ENCODE measurements around the gene PLXND1.
"Not testable (repeated sequence)": the region's sequence is repeated elsewhere in the genome, so short reads cannot be mapped to it uniquely, and the experiment has no call there.

Gene PLXND1

DNA sequence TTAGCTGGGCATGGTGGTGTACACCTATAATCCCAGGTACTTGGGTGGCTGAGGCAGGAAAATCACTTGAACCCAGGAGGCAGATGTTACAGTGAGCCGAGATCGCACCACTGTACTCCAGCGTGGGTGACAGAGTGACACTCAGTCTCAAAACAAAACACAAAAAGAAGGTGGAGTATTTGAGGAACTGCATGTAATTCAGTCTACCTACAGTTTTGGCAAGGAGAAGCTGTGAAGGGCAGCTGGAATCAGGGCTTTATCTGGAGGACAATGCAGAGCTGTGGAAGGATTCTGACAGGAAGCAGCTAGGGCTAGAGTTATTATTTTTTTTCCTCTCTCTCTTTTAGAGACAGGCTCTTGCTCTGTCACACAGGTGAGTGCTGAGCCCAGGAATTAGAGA, 56.7 kb downstream of the PLXND1 start:
- TF ChIP-seq, protein P1, sequence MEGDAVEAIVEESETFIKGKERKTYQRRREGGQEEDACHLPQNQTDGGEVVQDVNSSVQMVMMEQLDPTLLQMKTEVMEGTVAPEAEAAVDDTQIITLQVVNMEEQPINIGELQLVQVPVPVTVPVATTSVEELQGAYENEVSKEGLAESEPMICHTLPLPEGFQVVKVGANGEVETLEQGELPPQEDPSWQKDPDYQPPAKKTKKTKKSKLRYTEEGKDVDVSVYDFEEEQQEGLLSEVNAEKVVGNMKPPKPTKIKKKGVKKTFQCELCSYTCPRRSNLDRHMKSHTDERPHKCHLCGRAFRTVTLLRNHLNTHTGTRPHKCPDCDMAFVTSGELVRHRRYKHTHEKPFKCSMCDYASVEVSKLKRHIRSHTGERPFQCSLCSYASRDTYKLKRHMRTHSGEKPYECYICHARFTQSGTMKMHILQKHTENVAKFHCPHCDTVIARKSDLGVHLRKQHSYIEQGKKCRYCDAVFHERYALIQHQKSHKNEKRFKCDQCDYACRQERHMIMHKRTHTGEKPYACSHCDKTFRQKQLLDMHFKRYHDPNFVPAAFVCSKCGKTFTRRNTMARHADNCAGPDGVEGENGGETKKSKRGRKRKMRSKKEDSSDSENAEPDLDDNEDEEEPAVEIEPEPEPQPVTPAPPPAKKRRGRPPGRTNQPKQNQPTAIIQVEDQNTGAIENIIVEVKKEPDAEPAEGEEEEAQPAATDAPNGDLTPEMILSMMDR (IDR thresholded peaks at IDR 0.05; ENCODE audit: low read depth, low read length, missing control alignments), result no peak
- no peak for DNase-seq (ENCODE audit: low read depth)

DNA sequence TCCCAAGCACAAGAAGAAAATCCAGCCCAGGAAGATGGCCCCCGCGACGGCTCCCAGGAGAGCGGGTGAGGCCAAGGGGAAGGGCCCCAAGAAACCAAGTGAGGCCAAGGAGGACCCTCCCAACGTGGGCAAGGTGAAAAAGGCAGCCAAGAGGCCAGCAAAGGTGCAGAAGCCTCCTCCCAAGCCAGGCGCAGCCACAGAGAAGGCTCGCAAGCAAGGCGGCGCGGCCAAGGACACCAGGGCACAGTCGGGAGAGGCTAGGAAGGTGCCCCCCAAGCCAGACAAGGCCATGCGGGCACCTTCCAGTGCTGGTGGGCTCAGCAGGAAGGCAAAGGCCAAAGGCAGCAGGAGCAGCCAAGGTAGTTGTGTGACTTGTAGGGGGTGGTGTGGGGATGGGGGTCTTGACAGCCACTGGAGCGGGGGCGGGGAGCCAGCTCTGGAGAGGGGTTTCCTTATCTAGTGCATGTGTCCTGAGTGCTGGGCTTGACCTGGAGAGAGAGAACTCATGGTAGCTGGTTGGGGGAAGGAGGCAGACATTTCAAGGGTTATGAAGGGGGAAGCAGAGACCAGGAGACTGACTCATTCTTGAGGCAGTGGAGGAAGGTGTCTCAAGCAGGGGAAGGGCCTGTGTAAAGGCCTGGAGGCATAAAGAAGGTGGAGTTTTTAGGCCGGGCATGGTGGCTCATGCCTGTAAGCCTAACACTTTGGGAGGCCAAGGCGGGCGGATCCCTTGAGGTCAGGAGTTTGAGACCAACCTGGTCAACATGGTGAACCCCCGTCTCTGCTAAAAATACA, 57.3 kb downstream of the PLXND1 start:
- no peak for DNase-seq (ENCODE audit: low read depth)
- no peak overlapping the region for H3K4me3 ChIP-seq (ENCODE audit: low read depth, low read length)
- TF ChIP-seq, protein P1 (IDR thresholded peaks at IDR 0.05; ENCODE audit: low read depth, low read length, missing control alignments), result no peak

More for the DNA sequence above, 56.7 kb downstream of the PLXND1 start:
- no peak overlapping the region for H3K4me3 ChIP-seq (ENCODE audit: low read depth, low read length)

DNA sequence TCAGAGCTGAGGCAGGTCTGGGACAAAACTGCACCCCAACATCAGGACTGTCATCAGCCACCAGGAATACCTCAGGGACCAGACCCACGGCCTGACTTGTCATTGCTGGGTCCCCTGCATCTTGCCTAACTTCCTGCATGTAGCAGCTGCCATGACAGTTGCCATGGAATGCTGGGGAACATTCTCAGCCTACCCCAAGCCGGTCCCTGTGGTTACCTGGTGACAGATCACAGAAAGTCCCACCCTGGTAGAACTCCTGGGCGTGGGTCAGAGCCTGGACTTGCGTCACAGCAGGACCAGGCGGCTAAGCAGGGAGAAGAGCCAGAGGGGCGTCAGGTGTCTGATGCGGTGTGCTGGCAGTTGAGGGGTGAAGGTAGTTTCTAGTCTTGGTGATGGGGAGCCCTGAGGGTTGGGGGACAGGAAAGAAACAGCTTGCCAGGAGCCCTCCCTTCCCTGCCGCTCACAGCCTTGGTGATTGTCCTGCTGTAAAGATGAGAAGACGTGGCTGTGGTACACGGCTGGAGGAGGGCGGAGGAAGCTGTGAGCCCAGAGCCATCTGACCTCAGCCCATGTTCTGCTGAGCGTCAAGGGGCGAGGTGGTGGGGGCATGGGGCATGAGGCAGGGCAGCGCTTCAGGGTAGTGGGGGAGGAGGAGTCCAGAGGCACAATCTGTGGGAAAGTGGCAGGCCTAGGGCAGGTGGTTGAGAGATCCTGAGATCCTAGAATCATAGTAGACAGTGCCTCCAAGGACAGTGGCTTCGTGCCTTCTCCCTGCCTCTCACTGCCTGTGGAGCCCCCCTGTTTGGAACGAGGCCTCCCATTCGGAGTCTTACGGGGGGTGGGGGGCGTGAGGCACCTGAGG, 58.1 kb downstream of the PLXND1 start:
- TF ChIP-seq, protein P1 (IDR thresholded peaks at IDR 0.05; ENCODE audit: low read depth, low read length, missing control alignments), result no peak
- no peak for DNase-seq (ENCODE audit: low read depth)
- no peak overlapping the region for H3K4me3 ChIP-seq (ENCODE audit: low read depth, low read length)

DNA sequence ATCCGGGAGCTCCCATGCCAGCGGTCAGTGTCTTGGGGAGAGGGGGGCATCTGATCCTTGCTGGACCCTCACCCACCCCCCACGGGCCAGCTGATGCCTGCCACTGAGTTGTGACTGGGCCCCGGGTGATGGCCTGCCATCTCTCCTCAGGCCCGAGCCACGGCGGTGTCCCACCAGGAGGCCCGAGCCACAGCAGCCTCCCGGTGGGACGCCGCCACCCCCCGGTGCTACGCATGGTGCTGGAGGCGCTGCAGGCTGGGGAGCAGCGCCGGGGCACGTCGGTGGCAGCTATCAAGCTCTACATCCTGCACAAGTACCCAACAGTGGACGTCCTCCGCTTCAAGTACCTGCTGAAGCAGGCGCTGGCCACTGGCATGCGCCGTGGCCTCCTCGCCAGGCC, 59.2 kb downstream of the PLXND1 start:
- no peak for DNase-seq (ENCODE audit: low read depth)
- TF ChIP-seq, protein P1 (IDR thresholded peaks at IDR 0.05; ENCODE audit: low read depth, low read length, missing control alignments), result no peak

DNA sequence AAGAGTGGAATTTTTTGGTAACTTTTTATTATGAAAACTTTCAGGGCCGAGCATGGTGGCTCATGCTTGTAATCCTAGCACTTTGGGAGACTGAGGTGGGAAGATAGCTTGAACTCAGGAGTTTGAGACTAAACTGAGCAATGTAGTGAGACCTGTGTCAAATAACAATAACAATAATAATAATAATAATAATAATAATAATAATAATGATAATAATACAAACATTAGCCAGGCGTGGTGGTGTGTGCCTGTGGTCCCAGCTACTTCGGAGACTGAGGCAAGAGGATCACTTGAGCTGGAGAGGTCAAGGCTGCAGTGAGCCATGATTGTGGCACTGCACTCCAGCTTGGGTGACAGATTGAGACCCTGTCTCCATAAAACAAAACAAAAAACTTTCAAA, 60.5 kb downstream of the PLXND1 start:
- H3K4me3 ChIP-seq (ENCODE audit: low read depth, low read length); DNase-seq (ENCODE audit: low read depth): not testable (repeated sequence)

More for the DNA sequence above, 59.2 kb downstream of the PLXND1 start:
- H3K4me3 ChIP-seq (ENCODE audit: low read depth, low read length), result no peak overlapping the region

DNA sequence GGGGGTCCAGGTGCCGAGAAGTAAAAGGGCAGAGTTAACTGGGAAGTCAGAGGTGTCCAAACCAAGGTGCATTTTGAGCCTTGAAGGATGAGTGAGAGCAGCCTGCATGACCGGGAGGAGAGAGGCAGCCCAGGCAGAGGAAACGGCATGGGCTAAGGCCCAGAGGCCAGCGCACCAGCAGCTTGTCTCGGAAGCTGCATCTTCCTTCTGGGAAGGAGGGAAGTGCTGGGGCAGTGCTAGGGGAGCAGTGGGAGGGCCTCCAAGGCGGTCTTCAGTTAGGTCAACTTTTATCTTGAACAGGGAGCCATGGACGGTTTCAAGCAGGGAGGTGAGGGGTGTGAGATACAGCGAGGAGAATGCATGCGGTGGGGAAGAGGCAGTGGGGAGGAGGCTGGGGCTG, 62.5 kb downstream of the PLXND1 start:
- no peak for DNase-seq (ENCODE audit: low read depth)

More for the DNA sequence above, 62.5 kb downstream of the PLXND1 start:
- H3K4me3 ChIP-seq (ENCODE audit: low read depth, low read length), result no peak overlapping the region
- TF ChIP-seq, protein P1 (IDR thresholded peaks at IDR 0.05; ENCODE audit: low read depth, low read length, missing control alignments), result no peak
